ENCODE measurements around the gene KLF16. TPM values are rescaled to one million over a fixed set of nuclear protein-coding genes. Genes with fewer than 3 reads are reported as not detected.

Gene KLF16
- total and polyA plus RNA-seq, 9 of the 15 experiments (the other 6 are each of a cell fraction or from before 2014, with no cell fraction given) = 0.04 to 60.4 (median 6.8) TPM

- no peak for TF ChIP-seq ZNF395 (CRISPR knock-in tag; IDR thresholded peaks at IDR 0.05)
- no peak for TF ChIP-seq CHCHD3 (CRISPR knock-in tag; IDR thresholded peaks at IDR 0.05)
- TF ChIP-seq FOXP1 (CRISPR knock-in tag; IDR thresholded peaks at IDR 0.05) = peak; percentile 84
- peak; percentile 48 for TF ChIP-seq MYC (IDR thresholded peaks at IDR 0.05; ENCODE audit: low read depth, low read length)
- no peak for TF ChIP-seq MYC (CRISPR knock-in tag; IDR thresholded peaks at IDR 0.05; ENCODE audit: borderline replicate concordance, low read depth)
- TF ChIP-seq ZNF354B (CRISPR knock-in tag; IDR thresholded peaks at IDR 0.05) = no peak
- no peak for TF ChIP-seq SRSF9 (IDR thresholded peaks at IDR 0.05; ENCODE audit: borderline replicate concordance, low read depth, low read length)
- TF ChIP-seq ZNF143 (CRISPR knock-in tag; IDR thresholded peaks at IDR 0.05) = 0 out of 2 replicates have a peak, but pooled peaks have one; percentile 17
- TF ChIP-seq RREB1 (CRISPR knock-in tag; IDR thresholded peaks at IDR 0.05) = no peak
- TF ChIP-seq ZNF23 (CRISPR knock-in tag; IDR thresholded peaks at IDR 0.05) = no peak
- TF ChIP-seq MTA1 (IDR thresholded peaks at IDR 0.05; ENCODE audit: borderline replicate concordance) = 0 out of 2 replicates have a peak, but pooled peaks have one; percentile 24
- TF ChIP-seq ZNF639 (CRISPR knock-in tag; conservative IDR thresholded peaks at IDR 0.05 in 1 of 2, IDR thresholded peaks at IDR 0.05 in 1 of 2) = no peak; a peak in 1 of 4 replicates
- TF ChIP-seq NCOA4 (IDR thresholded peaks at IDR 0.05; ENCODE audit: partially characterized antibody) = no peak
- no peak for TF ChIP-seq ERF (CRISPR knock-in tag; IDR thresholded peaks at IDR 0.05)
- TF ChIP-seq NKRF (IDR thresholded peaks at IDR 0.05; ENCODE audit: borderline replicate concordance) = peak; percentile 76; the same call in 1 of the 2 replicates
- no peak for TF ChIP-seq TCF7L2 (IDR thresholded peaks at IDR 0.05; ENCODE audit: low read depth, low read length)
- no peak for TF ChIP-seq DDX20 (tag; IDR thresholded peaks at IDR 0.05; ENCODE audit: low read depth)
Measured at GRCh38 chr19:1812426-1813191, 50.8 kb downstream of the KLF16 start (continued).
